HG02571 (cell line): ENCODE results near the gene RGMB.
A peak's percentile ranks its signal among the peaks of the same experiment; 100 is the strongest.
"Not testable (repeated sequence)": the region's sequence is repeated elsewhere in the genome, so short reads cannot be mapped to it uniquely, and the experiment has no call there.

Experiments
- ATAC-seq: cut with Tn5 transposase; IDR thresholded peaks from one replicate; pipeline ENCODE4 v1.9.1; 2021; ENCODE audit warnings: mild to moderate bottlenecking, moderate library complexity; ENCODE audit not compliant: unreplicated experiment

RGMB gene, protein sequence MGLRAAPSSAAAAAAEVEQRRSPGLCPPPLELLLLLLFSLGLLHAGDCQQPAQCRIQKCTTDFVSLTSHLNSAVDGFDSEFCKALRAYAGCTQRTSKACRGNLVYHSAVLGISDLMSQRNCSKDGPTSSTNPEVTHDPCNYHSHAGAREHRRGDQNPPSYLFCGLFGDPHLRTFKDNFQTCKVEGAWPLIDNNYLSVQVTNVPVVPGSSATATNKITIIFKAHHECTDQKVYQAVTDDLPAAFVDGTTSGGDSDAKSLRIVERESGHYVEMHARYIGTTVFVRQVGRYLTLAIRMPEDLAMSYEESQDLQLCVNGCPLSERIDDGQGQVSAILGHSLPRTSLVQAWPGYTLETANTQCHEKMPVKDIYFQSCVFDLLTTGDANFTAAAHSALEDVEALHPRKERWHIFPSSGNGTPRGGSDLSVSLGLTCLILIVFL

DNA sequence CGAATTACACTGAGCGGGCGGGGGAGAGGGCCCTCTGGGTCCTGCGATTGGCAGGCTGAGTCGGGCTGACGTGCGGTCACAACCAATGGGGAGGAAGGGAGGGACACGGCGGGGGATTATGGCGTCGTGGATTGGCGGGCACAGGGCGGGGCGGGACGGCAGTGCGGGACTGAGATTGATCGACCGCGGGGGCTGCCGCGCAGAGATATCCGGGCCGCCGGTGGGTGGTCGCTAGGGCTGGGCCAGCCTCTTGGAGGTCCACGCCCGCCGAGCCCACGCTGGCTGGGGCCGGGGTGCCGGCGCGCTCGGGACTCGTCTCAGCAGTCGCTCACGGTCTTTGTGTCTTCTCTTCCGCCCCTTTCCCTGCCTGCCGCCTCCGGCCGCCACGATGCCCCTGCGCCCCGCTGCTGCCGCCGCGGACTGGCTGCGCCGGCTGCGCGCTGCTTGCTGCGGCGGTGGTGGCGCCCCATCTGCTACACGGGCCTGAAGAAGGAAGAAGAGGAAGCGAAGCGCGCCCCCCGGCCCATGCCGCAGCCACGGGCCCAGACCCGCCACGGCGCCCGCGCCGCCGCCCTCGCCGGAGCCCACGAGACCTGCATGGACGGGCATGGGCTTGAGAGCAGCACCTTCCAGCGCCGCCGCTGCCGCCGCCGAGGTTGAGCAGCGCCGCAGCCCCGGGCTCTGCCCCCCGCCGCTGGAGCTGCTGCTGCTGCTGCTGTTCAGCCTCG lies at the start of gene RGMB:
RGMB (plus strand) TSS at position 200 of the 728 bp plus-strand sequence; CDS start at position 608, 408 bp downstream.
- peak; percentile 92 for ATAC-seq

DNA sequence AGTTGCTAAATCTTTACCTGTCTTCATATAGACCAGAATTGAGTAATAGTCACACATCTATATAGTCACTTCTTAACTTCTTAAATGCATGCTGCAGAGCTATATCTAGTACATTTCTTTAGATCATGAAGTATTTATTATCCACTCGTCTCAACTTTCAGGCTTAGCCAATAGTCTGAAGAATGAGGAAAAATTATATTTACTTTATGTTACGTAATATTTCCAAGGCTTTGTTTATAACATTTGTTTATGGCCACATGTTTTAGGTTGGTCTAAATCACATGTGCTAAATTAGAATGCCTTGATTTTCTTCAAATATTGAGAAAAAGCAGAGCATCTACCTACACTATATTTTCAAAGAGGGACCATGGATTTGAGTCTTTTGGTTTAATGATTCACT lies 47.2 kb upstream of the RGMB start:
- no peak for ATAC-seq

DNA sequence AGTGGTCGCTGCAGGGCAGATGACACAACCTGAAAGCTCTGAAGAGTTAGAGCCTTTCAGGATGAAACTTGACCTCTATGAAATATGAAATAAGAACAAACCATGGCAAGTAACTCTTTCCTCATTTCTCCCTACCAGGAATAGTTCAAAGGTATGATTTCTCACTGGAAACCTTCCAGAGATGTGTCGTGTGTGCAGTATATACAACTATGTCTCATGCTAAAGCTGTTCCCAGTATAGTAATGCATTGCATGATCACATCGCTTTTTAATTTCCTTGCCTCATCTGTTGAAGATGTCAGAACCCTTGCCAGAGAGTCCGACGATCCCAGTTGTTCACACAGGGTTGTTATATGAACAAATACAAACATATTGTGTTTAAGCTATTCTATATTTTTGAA lies 45.8 kb upstream of the RGMB start:
- ATAC-seq: no peak

GRCh38 chr5:98734646-98735045 lies 38.8 kb upstream of the RGMB start:
- ATAC-seq: no peak

- ATAC-seq: no peak
Observed at GRCh38 chr5:98735806-98736507, 37.5 kb upstream of the RGMB start.

DNA sequence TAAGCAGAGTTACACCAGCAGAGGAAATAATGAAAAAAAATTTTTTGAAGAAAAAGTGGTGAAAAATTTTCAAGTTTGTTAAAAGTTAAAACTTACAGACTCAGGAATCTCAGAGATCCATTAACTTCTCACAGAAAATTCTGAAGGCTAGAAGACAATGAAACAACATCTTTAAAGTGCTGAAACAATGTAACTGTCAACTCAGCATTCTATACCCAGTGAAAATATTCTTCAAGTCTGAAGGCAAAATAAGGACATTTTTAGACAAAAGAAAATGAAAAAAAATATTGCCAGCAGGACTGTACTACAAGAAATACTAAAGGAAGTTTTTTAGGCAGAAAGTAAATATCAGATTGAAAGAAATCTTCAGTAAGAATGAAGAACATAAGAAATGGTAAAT lies 36.7 kb upstream of the RGMB start:
- no peak for ATAC-seq

GRCh38 chr5:98737441-98737840 lies 36.0 kb upstream of the RGMB start:
- not testable (repeated sequence) for ATAC-seq

GRCh38 chr5:98738481-98739149 lies 34.8 kb upstream of the RGMB start:
- ATAC-seq: not testable (repeated sequence)

- ATAC-seq: no peak
Observed at GRCh38 chr5:98741926-98742325, 31.5 kb upstream of the RGMB start.

GRCh38 chr5:98742396-98743073 lies 30.9 kb upstream of the RGMB start:
- no peak for ATAC-seq

DNA sequence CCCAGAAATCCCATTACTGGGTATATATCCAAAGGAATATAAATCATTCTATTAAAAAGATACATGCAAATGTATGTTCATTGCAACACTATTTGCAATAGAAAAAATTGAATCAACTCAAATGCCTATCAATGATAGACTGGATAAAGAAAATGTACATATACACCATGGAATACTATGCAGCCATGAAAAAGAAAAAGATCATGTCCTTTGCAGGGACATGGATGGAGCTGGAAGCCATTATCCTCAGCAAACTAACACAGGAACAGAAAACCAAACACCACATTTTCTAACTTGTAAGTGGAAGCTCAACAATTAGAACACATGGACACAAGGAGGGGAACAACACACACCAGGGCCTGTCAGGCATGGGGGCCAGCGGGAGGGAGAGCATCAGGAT lies 25.2 kb upstream of the RGMB start:
- not testable (repeated sequence) for ATAC-seq

- ATAC-seq: no peak
Observed at GRCh38 chr5:98749046-98749445, 24.4 kb upstream of the RGMB start.

DNA sequence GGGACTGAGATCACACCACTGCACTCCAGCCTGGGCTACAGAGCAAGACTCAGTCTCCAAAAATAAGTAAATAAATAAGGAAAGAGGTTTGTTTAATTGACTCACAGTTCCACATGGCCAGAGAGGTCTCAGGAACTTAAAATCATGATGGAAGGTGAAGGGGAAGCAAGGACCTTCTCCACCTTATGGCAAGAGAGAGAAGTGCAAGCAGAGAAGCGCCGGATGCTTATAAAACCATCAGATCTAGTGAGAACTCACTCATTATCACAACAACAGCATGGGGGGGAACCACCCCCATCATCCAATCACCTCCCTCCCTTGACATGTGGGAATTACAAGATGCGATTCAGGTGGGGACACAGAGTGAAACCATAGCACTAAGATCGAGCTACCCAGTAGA lies 22.8 kb upstream of the RGMB start:
- no peak for ATAC-seq

DNA sequence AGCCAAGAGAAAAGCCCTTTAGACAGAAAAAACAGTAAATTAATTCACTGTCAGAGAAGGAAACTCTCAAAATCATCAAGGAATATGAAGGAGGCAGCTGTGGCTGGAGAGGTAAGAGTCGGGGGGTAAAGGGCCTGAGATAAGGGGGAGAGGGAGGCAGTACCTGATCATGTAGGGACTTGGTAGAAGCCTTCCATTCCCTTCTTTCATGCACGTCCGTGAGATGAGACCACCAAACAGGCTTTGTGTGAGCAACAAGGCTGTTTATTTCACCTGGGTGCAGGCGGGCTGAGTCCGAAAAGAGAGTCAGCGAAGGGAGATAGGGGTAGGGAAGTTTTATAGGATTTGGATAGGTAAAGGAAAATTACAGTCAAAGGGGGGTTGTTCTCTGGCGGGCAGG lies 21.1 kb upstream of the RGMB start:
- ATAC-seq: not testable (repeated sequence)

DNA sequence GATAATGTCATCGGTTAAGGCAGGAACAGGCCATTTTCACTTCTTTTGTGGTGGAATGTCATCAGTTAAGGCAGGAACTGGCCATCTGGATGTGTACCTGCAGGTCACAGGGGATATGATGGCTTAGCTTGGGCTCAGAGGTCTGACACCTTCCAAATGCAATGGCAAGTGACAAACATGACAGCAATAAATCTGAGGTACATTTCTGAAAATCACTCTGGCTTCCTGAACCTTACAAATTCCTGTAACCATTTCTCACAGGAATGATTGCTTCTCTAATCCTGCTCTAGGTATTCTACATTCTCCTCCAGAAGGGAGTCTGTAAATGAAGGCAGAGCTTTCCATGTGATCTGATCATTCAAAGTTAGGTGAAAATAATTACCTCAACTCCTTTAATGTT lies 20.7 kb upstream of the RGMB start:
- ATAC-seq: not testable (repeated sequence)

DNA sequence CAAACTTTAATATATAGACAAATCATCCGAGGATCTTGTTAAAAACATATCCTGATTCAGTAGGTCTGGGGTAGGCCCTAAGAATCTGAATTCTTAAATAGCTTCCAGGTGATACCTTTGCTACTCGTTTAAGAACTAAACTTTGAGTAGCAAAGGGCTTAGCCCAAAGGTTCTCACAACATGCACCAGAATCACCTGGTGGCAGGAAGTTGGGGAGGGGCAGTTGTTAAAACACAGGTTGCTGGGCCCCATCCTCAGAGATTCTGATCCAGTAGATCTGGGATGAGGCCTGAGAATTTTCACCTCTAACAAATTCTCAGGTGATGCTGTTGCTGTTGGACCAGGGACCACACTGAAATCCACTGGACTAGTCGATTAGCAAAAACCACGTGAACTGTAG lies 20.0 kb upstream of the RGMB start:
- no peak for ATAC-seq

GRCh38 chr5:98755406-98755805 lies 18.1 kb upstream of the RGMB start:
- ATAC-seq: no peak

DNA sequence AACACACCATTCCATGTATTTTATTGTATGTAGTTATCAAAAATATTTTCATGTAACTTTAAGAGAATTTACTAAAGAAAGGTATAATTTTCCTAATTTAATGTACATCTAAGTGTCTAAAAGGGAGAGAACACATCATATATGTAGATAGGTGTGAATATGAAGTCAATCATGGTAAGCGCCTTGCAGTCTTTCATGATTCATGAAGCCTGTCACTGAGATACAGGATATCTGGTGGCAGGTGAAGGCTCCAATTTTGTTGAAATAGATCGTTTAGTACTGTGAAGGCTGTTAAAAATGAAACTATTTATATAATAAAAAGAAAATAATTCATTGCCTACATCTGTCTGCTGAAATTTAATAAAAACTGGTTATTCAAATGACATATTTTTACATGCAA lies 15.5 kb upstream of the RGMB start:
- ATAC-seq: no peak

GRCh38 chr5:98763001-98763630 lies 10.3 kb upstream of the RGMB start:
- ATAC-seq: no peak

- no peak for ATAC-seq
Observed at GRCh38 chr5:98765815-98766214, 7.6 kb upstream of the RGMB start.
